NCI-H2107 treated with DMSO at 0.1 percent for 48 hours (cell line): ENCODE results near the gene FCRL6.
A peak's percentile ranks its signal among the peaks of the same experiment; 100 is the strongest.

ENCODE experiments used
- DNase-seq: peaks from one replicate; lab custom pipeline; 2025; ENCODE audit not compliant: unreplicated experiment; lab: John Stamatoyannopoulos, UW

The FCRL6 gene, protein sequence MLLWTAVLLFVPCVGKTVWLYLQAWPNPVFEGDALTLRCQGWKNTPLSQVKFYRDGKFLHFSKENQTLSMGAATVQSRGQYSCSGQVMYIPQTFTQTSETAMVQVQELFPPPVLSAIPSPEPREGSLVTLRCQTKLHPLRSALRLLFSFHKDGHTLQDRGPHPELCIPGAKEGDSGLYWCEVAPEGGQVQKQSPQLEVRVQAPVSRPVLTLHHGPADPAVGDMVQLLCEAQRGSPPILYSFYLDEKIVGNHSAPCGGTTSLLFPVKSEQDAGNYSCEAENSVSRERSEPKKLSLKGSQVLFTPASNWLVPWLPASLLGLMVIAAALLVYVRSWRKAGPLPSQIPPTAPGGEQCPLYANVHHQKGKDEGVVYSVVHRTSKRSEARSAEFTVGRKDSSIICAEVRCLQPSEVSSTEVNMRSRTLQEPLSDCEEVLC

DNA sequence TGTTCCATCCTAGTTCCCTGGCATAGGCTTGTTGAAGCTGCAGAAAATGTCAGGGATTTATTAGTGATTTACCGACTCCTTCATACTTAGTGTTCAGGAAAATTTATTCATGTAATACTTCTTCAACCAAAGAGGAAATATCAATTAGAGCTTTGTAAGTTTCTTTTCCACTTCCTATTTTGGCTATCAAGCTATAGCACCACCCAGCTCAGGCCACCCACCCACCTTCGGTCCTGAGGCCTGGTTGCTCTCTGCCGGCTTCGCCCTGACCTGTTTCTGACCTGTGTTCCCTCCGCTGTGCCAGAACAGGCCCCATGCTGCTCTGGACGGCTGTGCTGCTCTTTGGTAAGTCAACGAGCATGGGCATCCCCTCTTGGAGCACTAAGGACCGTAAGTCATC is at the start of gene FCRL6:
Gene FCRL6, plus strand, starts transcription at position 250 of the 400 bp plus-strand sequence. Its CDS starts 65 bp downstream, at position 315.
- DNase-seq, result no peak

DNA sequence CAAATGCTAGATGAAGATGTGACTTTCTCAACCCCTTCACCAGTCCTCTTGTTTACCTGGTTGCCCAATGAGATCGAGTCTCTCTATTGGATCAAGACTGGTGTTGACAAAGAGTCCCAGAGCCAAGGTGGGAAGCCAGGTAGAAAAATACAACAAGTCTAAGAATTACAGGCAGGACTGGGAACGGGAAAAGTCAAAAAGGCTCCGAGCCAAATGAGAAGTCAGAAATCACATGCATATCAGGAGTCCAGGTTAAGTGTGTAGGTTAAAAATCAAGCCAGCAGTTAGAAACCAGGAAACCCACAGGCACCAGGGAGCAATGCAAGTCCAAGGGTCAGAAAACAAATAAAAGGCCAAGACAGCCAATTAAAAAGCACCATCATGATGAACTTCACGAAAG is 48.8 kb upstream of the FCRL6 start:
- no peak for DNase-seq

DNA sequence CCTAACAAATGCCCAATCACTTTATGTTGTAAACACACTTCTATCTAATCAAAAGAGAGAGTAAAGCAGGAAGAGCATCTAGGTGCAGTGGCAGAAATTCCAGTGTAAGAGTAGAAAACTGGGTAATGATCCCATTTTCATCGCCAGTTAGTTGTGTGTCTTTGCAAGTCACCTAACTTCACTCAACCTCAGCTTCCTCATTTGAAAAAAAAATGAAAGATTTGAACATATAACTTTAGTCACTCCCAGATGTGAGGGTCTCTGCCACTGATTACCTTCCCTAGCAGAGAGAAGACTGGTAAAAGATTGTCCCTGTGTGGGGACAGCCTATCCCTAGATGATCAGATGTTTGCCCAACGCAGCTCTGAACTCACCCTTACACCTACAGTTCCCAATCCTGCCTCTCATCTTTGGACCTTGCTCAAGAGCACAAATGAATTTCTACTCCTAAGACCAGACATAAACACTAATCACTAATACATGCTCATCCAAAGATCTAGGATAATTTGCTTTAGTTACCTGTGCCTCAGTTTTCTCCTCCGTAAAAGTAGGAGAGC is 46.6 kb upstream of the FCRL6 start:
- no peak for DNase-seq

DNA sequence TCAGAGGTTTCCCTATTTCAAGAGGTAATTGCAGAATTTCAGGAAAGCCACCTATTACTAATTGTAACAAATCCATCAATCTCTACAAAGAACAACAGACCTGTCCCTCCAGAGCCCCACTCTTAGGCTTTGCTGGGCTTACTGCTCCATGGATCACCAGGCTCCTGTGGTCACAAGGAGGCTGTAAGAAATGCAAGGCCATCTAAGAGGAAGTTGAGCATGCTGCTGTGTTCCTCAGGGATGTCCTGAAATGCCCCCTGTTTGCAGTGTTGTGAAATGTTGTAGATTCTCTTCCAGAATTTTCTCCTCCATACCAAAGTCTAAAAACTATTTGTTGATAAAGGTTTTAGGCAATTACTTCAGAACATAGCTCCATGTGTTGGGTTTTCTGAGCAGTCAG is 45.8 kb upstream of the FCRL6 start:
- DNase-seq, result no peak

DNA sequence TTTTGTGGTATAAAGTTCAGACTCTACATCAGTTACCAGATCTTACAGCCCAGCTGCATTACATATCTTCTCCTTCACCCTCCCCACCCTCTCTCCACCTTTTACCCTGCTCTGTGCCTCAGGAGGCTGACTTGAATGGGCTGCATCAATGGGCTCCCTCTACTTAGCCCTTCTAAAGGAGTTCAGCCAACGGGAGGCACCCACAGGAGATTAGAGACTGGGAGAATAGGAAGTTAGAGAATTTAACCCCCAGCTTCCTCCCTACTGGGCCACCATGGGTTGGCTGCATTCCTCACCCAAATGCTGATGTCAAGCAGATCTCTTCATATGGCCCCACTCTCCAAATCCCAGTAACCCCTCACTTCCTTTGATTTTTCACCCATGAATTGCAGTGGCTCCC is 38.5 kb upstream of the FCRL6 start:
- no peak for DNase-seq

DNA sequence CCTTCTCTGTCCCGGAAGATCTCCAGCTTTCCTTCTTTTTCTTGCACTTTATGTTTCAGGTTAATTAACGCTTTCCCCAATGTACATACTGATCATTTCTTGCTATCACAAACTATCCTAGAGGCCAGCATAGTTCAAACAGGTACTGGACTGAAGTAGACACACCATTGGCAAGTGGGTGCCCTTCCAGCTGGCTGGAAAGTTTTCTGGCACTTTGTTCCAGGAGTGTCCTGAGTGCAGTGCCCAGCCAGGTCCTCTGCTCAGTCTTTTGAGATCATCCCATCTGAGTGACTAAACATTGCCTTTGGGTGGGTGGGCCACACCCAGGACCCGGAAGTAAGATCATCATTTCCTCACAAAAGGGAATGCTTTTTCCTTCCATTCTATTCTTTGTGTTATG is 36.4 kb upstream of the FCRL6 start:
- DNase-seq, result no peak

DNA sequence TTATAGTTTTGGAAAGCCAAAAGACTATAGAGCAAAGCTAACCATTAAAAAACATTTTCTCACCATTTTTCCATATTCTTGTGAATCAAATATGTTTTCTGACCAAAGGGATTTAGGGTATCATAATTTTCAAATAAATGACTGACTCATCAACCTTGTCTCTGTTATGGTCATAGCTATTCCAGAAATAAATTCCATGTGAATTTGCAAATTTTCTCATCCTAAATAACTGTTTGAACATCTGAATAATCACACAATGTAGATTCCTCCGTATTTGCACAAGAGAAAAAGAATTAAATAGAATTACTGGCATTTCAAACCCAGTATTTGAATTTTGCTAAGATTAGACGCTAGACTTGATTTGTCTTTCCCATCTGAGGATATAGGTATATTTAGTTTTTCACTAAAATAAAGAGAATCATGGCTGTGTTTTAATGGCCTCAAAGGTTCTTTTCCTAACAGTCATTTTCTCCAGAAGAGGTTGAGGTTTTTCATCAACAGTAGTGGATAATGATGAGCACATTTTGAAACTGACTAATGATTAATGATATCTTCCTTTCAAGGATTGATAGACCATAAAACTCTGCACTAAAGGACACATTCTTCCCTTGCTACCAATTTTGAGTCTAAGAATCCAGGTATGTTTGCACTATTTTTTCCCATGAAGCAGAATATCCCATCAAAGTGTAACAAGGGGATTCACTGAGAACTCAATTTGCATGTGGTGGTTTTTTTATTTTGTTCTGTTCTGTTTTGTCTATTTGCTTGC is 30.8 kb upstream of the FCRL6 start:
- no peak for DNase-seq

DNA sequence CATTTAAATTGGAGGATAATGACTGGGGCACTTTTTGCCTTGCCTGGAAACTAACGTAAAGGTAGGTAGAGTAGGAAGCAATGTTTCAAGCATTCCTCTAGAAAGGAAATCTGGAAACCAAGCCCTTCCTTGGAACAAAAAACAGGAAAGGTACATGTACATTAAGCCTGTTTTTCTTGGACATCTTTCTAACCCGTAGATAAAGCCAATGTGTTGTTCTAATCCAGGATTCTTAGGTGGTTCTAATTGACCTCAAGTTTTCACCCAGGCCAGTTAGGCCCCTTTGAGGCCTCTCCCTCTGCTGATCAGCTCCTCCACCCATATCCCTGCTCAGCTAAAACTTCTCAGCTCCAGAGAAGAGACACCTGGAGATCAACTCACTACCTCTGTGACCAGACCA is 27.7 kb upstream of the FCRL6 start:
- no peak for DNase-seq

DNA sequence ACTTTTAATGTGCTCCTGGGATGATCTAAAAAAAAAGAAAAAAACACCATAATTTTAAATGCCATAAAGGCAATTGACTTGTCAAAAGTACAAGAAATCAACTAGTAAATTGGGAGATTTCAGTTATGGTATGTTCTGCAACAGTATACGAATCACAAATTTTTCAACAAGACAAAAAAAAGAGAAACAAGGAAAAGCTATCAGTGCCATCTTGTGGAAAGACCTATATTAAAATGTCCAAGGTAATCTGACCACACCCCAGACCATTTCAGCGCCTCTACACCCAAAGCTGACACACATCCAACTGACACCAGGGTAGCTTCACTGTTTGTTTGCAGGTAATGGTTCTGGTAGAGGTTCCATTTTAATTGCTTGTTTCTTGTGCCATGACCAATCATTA is 26.4 kb upstream of the FCRL6 start:
- no peak for DNase-seq

DNA sequence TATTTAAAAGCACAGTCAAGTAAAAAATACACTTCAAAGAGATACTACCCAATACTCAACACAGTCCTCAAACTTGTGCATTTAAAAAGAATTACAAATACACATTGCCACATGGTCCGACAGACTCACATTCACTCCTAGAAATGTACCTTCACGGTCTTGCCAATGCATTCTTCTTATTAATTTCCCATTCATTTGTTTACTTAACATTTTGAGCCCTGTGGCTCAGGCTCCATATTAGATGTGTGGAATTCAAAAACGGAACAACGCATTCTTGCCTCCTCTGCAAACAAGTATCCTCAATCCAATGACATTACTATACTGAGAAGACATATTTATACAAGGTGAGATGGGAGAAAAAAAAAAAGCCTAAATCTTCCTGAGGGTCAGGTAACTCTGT is 23.9 kb upstream of the FCRL6 start:
- no peak for DNase-seq

DNA sequence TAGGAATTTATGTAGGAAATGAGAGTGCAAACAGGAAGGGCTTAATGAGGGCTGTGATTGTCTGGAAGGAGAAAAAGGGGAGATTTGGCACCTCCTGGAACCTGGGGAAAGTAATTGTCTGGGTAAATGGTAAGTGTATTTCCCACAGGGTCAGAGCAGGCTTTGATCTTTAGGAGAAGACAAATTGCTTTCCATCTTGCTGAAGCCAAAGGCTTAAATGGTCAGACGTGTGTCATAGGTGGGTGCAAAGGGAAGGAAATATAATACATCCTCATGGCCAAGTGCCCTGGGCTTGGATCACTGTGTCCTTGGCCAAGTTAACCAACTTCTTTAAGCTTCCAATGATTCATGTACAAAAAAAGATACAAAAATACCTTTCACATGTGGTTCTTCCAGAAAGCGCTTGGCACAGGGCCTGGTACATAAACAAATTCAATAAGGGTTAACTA is 22.7 kb upstream of the FCRL6 start:
- no peak for DNase-seq

DNA sequence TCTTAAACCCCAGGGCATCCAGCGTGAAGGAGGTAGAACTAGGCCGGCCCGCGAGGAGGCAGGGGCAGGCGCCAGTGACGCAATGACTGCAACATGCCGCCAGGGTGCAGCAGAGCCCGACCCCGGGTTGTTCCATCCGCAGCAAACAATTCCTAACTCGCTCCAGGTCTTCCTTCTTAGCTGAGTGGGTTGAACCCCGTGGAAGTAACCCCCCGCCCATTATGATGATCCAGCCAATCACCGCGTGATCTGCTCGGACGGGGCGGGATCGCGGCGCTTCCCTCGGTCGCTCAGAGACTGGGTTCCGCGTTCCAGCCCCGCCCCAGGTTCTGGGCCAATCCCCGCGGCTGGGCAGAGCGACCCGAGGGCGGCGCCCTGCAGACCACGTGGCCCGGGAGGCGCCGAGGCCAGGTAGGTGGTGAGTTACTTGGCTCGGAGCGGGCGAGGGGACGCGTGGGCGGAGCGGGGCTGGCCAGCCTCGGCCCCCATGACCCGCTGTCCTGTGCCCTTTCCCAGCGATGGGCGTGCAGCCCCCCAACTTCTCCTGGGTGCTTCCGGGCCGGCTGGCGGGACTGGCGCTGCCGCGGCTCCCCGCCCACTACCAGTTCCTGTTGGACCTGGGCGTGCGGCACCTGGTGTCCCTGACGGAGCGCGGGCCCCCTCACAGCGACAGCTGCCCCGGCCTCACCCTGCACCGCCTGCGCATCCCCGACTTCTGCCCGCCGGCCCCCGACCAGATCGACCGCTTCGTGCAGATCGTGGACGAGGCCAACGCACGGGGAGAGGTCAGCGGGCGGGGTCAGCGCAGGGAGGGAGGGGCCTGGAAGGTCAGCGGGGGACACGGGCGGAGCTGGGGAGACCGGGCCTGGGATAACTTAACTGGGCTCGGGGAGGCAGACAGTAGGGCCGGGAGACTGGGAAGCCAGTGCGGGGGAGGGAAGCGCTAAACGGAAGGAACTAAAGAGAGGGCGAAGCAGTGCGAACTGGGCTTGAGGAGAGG is 21.3 kb upstream of the FCRL6 start, which contains the start of gene DUSP23:
Gene DUSP23, plus strand, starts transcription at position 380 of the 1,000 bp plus-strand sequence. Its CDS starts 139 bp downstream, at position 519.
- DNase-seq, result peak; percentile 99

DNA sequence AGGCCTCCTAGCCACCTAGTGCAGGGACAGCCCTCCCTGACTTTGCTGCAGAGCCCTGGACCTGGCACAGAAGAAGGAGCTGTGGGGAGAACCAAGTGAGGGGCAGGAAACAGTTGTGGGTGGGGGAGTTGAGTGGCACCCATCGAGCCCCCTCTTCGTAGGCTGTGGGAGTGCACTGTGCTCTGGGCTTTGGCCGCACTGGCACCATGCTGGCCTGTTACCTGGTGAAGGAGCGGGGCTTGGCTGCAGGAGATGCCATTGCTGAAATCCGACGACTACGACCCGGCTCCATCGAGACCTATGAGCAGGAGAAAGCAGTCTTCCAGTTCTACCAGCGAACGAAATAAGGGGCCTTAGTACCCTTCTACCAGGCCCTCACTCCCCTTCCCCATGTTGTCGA is 20.2 kb upstream of the FCRL6 start:
- no peak for DNase-seq

DNA sequence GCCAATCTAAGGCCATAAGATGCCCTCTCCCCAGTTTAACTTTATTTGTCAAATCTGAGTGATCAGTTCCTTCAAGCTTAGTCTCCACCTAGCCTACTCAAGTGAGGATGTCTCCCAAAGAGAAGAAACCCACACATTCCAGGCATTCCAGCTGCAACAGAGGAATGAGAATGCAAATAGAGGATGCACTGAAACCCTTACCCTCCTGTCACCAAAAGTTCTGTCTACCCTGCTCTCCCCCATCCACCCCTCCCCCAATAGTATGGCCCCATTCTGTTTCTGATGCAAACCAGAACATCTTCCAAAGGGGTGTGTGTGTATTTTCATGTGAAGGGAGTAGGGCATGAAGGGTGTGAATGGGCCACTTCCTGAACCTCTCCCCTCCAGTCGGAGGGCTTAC is 18.4 kb upstream of the FCRL6 start:
- no peak for DNase-seq

DNA sequence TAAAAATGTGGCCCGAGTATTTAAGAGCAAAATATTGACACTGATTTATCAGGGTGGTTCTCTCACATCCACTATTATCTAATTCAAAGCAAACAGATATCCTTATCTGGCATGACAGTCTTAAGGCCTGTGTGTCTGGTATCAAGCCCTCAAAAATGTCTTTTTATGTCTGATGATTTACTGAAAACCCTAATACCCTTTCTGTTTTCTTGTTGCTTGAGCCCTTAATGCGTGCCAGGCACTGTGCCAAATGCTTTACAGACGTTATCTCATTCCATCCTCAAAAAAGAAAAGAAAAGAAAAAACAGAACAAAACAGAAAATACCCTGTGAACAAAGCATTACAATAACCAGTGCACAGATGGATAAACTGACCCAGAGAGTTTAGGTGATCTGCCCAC is 15.7 kb upstream of the FCRL6 start:
- no peak for DNase-seq

DNA sequence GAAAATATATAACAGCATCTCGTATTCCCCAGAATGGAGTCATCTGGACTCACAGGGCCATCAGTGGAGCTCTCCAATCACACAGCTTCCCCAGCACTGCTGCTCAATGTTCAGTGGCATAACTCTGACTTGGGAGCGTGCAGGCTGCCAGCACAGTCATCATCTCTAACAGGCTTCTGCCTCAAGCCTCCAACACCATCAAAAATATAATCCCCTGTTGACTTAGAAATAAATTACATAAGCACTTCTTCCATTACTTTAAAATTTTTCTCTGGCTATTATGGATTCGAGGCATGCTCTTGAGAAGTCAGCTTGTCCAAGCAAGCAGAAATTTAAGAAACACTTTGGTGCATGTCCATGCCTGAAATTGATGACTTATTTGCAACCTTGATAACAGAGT is 15.2 kb upstream of the FCRL6 start:
- no peak for DNase-seq

DNA sequence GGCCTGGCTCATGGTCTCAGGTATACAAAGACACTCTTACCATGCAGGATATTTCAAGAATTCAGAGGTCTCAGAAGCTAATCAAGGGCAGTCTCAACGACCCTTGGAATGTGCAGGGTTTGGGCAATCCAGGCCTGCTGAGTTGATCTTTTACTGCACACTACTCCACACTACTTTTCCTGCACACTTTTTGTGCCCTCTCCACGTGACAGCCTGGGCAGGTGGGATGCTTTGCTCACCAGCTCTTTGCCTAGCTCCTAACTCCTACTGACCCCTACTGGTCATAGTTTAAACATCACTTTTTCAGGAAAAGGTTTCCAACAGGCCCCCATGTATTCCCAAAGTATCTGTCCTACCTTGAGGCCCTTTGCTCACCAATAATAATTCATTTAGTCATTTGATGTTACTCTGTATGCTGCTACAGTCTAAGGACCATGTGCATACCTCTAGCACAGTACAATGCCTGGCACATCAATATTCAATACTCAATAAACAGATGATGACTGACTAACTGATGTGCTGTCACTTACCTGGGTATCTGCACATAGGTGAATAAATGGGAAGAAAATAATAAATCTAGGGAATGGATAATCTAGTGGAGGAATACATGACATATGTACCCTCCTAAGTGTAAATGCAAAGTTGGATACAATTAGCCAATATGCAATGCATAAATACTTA is 11.8 kb upstream of the FCRL6 start:
- peak; percentile 7 for DNase-seq

DNA sequence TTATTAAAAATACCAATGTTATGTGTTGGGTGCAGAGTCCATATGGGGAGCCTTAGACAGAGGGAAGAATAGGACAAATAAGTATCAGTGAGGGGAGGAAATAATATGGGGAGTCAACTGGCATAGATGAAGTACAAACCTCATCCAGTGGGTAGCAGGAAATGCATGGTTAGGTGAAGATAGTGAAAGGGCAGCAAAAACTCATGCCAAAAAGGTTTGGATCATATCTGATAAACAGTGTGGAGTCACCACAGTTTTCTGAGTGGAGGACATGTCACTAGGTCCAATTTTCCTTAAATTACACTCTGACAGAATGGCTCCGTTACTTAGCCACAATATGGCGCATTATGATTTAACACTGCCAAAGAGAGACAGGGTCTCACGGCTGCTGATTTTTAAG is 11.1 kb upstream of the FCRL6 start:
- DNase-seq, result no peak

DNA sequence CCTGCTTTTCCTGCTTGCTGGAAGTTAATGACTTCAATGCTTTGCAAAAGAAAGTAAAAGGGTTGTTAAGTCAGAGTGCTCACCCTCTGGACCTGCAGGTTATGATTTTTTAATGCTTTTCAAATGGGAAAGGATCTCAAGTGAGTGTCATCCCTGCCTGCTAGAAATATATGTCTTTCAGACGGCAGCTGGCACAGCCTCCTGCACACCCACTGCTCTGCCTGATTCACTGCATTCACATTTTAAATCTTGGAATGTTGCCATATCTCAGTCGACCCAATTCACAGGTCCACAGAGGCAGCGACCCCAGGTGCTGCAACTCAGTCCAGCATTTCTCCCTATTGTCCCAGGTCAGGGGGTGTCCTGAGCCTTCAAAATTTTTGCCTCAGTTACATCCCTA is 10.7 kb upstream of the FCRL6 start:
- DNase-seq, result no peak

DNA sequence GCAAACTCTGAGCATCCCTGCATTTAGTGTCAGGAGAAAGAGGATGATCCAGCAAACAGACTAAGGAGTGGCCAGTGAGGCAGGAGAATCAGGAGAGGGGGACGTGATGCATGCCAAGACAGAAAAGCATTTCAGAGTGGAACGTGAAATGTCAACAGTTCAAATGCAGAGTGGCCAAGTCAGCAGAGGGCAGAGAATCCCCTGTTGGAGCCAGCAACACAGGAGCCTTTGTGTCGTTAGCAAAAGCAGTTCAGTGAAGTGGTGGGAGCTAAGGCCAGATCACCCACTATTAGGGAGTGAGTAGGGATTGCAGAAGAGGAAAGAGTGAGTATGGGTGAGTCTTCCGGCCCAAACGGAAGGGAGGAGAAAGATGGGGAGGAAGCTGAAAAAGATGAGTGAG is 6.6 kb upstream of the FCRL6 start:
- DNase-seq, result no peak
